NCI-H2227 treated with DMSO at 0.1 percent for 48 hours (cell line): ENCODE measurements around the gene SCEL.
"Not testable (repeated sequence)": the region's sequence is repeated elsewhere in the genome, so short reads cannot be mapped to it uniquely, and the experiment has no call there.

Experiments used
- DNase-seq: peaks from one replicate; lab custom pipeline; 2025; lab: John Stamatoyannopoulos, UW

SCEL gene

GRCh38 chr13:77535448-77535847 lies at the start of gene SCEL:
SCEL (plus strand) TSS chr13:77535706; CDS start chr13:77555876, 20,170 bp downstream.
- no peak for DNase-seq

- no peak for DNase-seq
Observed at GRCh38 chr13:77489566-77490337, 45.8 kb upstream of the SCEL start.

- peak; percentile 27 for DNase-seq
Observed at GRCh38 chr13:77492982-77493381, 42.5 kb upstream of the SCEL start.

GRCh38 chr13:77494226-77494625 lies 41.3 kb upstream of the SCEL start:
- no peak for DNase-seq

- no peak for DNase-seq
Observed at GRCh38 chr13:77497350-77497749, 38.2 kb upstream of the SCEL start.

GRCh38 chr13:77497835-77498234 lies 37.7 kb upstream of the SCEL start:
- DNase-seq, result no peak

GRCh38 chr13:77502104-77502720 lies 33.3 kb upstream of the SCEL start:
- DNase-seq, result no peak

GRCh38 chr13:77503398-77503797 lies 32.1 kb upstream of the SCEL start:
- DNase-seq, result no peak

- no peak for DNase-seq
Observed at GRCh38 chr13:77506874-77507273, 28.6 kb upstream of the SCEL start.

GRCh38 chr13:77507931-77508776 lies 27.4 kb upstream of the SCEL start:
- DNase-seq, result no peak

- DNase-seq, result no peak
Observed at GRCh38 chr13:77508959-77509620, 26.4 kb upstream of the SCEL start.

- no peak for DNase-seq
Observed at GRCh38 chr13:77510156-77510555, 25.4 kb upstream of the SCEL start.

- DNase-seq, result peak; percentile 4
Observed at GRCh38 chr13:77511552-77511951, 24.0 kb upstream of the SCEL start.

- no peak for DNase-seq
Observed at GRCh38 chr13:77513719-77514335, 21.7 kb upstream of the SCEL start.

GRCh38 chr13:77514336-77514726 lies 21.2 kb upstream of the SCEL start:
- no peak for DNase-seq

GRCh38 chr13:77515785-77516184 lies 19.7 kb upstream of the SCEL start:
- DNase-seq, result no peak

GRCh38 chr13:77516342-77516789 lies 19.1 kb upstream of the SCEL start:
- DNase-seq, result no peak

GRCh38 chr13:77518266-77518665 lies 17.2 kb upstream of the SCEL start:
- no peak for DNase-seq

- not testable (repeated sequence) for DNase-seq
Observed at GRCh38 chr13:77519396-77519795, 16.1 kb upstream of the SCEL start.

- no peak for DNase-seq
Observed at GRCh38 chr13:77519808-77520207, 15.7 kb upstream of the SCEL start.

- no peak for DNase-seq
Observed at GRCh38 chr13:77521194-77521593, 14.3 kb upstream of the SCEL start.
